ENCODE measurements around the gene PPP6R2.
A peak's percentile ranks its signal among the peaks of the same experiment; 100 is the strongest.

Gene PPP6R2

GRCh38 chr22:50481045-50481439, 137.9 kb downstream of the PPP6R2 start:
- Histone ChIP-seq H3K4me2 (ENCODE audit: low read length) (peak overlapping the region; percentile 46), H3K4me3 (ENCODE audit: low read length) (peak overlapping the region; percentile 30), H4K5ac (ENCODE audit: low read length) (no peak overlapping the region), H3K79me1 (ENCODE audit: low read length) (no peaks in the 10 kb centered on the region), H4K8ac (ENCODE audit: low read depth, low read length) (no peak overlapping the region), H3K56ac (ENCODE audit: low read length) (peak overlapping the region; percentile 89), H3K18ac (ENCODE audit: low read length) (peak overlapping the region; percentile 29), H3K36me3 (ENCODE audit: control insufficient read depth, insufficient read depth, low read length) (no peaks in the 10 kb centered on the region), H2BK15ac (replicated peaks; ENCODE audit: low read depth) (no peak overlapping the region), H2BK120ac (ENCODE audit: low read depth, low read length) (no peak overlapping the region), H3K23ac (ENCODE audit: low read length) (peak overlapping the region; percentile 98), H3K27ac (ENCODE audit: low read depth, low read length) (no peak overlapping the region), H3K4ac (ENCODE audit: low read depth, low read length) (no peak overlapping the region), H3K27me3 (ENCODE audit: insufficient read depth, low read length, poor library complexity) (no peaks in the 10 kb centered on the region), H2BK5ac (ENCODE audit: low read length) (no peak overlapping the region), H2AK5ac (ENCODE audit: low read length) (no peak overlapping the region), H3K4me1 (ENCODE audit: control insufficient read depth, low read depth, low read length) (no peaks in the 10 kb centered on the region), H3K79me2 (ENCODE audit: control insufficient read depth, insufficient read depth, low read length) (no peaks in the 10 kb centered on the region), H3K9ac (ENCODE audit: low read length) (peak overlapping the region; percentile 71)
- WGBS (ENCODE audit: extremely low coverage, insufficient coverage, low lambda C conversion rate) = no CpG with 5 or more reads among the region's 45 CpGs
- no peak for DNase-seq

- H3K56ac ChIP-seq (ENCODE audit: low read length) = peak within 1 kb of the TSS; percentile 91
- H3K36me3 ChIP-seq (ENCODE audit: control insufficient read depth, insufficient read depth, low read length) = no peaks in the 10 kb centered on the region
- H3K18ac ChIP-seq (ENCODE audit: low read length) = peak within 1 kb of the TSS; percentile 78
- H3K4me1 ChIP-seq (ENCODE audit: control insufficient read depth, low read depth, low read length) = no peaks in the 10 kb centered on the region
- no peak within 1 kb of the TSS for H2AK5ac ChIP-seq (ENCODE audit: low read length)
- H4K5ac ChIP-seq (ENCODE audit: low read length) = no peak within 1 kb of the TSS
- H3K27me3 ChIP-seq (ENCODE audit: insufficient read depth, low read length, poor library complexity) = no peaks in the 10 kb centered on the region
- peak within 1 kb of the TSS; percentile 98 for H3K23ac ChIP-seq (ENCODE audit: low read length)
- H3K79me1 ChIP-seq (ENCODE audit: low read length) = no peaks in the 10 kb centered on the region
- no peak within 1 kb of the TSS for H2BK15ac ChIP-seq (replicated peaks; ENCODE audit: low read depth)
- H3K9ac ChIP-seq (ENCODE audit: low read length) = peak within 1 kb of the TSS; percentile 82
- no CpG with 5 or more reads among the region's 70 CpGs for WGBS (ENCODE audit: extremely low coverage, insufficient coverage, low lambda C conversion rate)
- no peaks in the 10 kb centered on the region for H3K79me2 ChIP-seq (ENCODE audit: control insufficient read depth, insufficient read depth, low read length)
- peak within 1 kb of the TSS; percentile 30 for H3K4me3 ChIP-seq (ENCODE audit: low read length)
- no peak within 1 kb of the TSS for H4K8ac ChIP-seq (ENCODE audit: low read depth, low read length)
- no peak within 1 kb of the TSS for H2BK5ac ChIP-seq (ENCODE audit: low read length)
- H3K4me2 ChIP-seq (ENCODE audit: low read length) = peak within 1 kb of the TSS; percentile 57
- DNase-seq = peak; percentile 76
- H3K4ac ChIP-seq (ENCODE audit: low read depth, low read length) = peak within 1 kb of the TSS; percentile 56
- no peak within 1 kb of the TSS for H3K27ac ChIP-seq (ENCODE audit: low read depth, low read length)
- H2BK120ac ChIP-seq (ENCODE audit: low read depth, low read length) = no peak within 1 kb of the TSS
These were observed 138.4 kb downstream of the PPP6R2 start, which contains the start of gene ADM2 for GRCh38 chr22:50481440-50482106. Gene ADM2, plus strand, starts transcription at chr22:50481543. Its CDS starts 305 bp downstream, at chr22:50481848.

- H2BK15ac ChIP-seq (replicated peaks; ENCODE audit: low read depth) = no peak overlapping the region
- H3K4me3 ChIP-seq (ENCODE audit: low read length) = peak overlapping the region; percentile 4
- H3K9ac ChIP-seq (ENCODE audit: low read length) = peak overlapping the region; percentile 82
- DNase-seq = no peak
- H3K56ac ChIP-seq (ENCODE audit: low read length) = peak overlapping the region; percentile 91
- WGBS (ENCODE audit: extremely low coverage, insufficient coverage, low lambda C conversion rate) = no CpG with 5 or more reads among the region's 35 CpGs
- H4K5ac ChIP-seq (ENCODE audit: low read length) = no peak overlapping the region
- no peak overlapping the region for H2BK120ac ChIP-seq (ENCODE audit: low read depth, low read length)
- H4K8ac ChIP-seq (ENCODE audit: low read depth, low read length) = no peak overlapping the region
- peak overlapping the region; percentile 57 for H3K4me2 ChIP-seq (ENCODE audit: low read length)
- H3K79me2 ChIP-seq (ENCODE audit: control insufficient read depth, insufficient read depth, low read length) = no peaks in the 10 kb centered on the region
- H3K4ac ChIP-seq (ENCODE audit: low read depth, low read length) = peak overlapping the region; percentile 56
- no peaks in the 10 kb centered on the region for H3K79me1 ChIP-seq (ENCODE audit: low read length)
- no peak overlapping the region for H2BK5ac ChIP-seq (ENCODE audit: low read length)
- no peak overlapping the region for H3K27ac ChIP-seq (ENCODE audit: low read depth, low read length)
- no peak overlapping the region for H2AK5ac ChIP-seq (ENCODE audit: low read length)
- H3K4me1 ChIP-seq (ENCODE audit: control insufficient read depth, low read depth, low read length) = no peaks in the 10 kb centered on the region
- H3K36me3 ChIP-seq (ENCODE audit: control insufficient read depth, insufficient read depth, low read length) = no peaks in the 10 kb centered on the region
- H3K18ac ChIP-seq (ENCODE audit: low read length) = peak overlapping the region; percentile 78
- H3K23ac ChIP-seq (ENCODE audit: low read length) = peak overlapping the region; percentile 97
- no peaks in the 10 kb centered on the region for H3K27me3 ChIP-seq (ENCODE audit: insufficient read depth, low read length, poor library complexity)
These were observed 139.3 kb downstream of the PPP6R2 start for GRCh38 chr22:50482107-50483074.

GRCh38 chr22:50483106-50483505, 140.0 kb downstream of the PPP6R2 start:
- no peak overlapping the region for H2BK5ac ChIP-seq (ENCODE audit: low read length)
- no peak overlapping the region for H3K4me3 ChIP-seq (ENCODE audit: low read length)
- H4K8ac ChIP-seq (ENCODE audit: low read depth, low read length) = no peak overlapping the region
- no peak overlapping the region for H3K27ac ChIP-seq (ENCODE audit: low read depth, low read length)
- H3K4ac ChIP-seq (ENCODE audit: low read depth, low read length) = no peak overlapping the region
- H2BK120ac ChIP-seq (ENCODE audit: low read depth, low read length) = no peak overlapping the region
- no peaks in the 10 kb centered on the region for H3K4me1 ChIP-seq (ENCODE audit: control insufficient read depth, low read depth, low read length)
- H3K27me3 ChIP-seq (ENCODE audit: insufficient read depth, low read length, poor library complexity) = no peaks in the 10 kb centered on the region
- no peak overlapping the region for H3K9ac ChIP-seq (ENCODE audit: low read length)
- H2AK5ac ChIP-seq (ENCODE audit: low read length) = no peak overlapping the region
- no CpG with 5 or more reads among the region's 10 CpGs for WGBS (ENCODE audit: extremely low coverage, insufficient coverage, low lambda C conversion rate)
- no peaks in the 10 kb centered on the region for H3K36me3 ChIP-seq (ENCODE audit: control insufficient read depth, insufficient read depth, low read length)
- H4K5ac ChIP-seq (ENCODE audit: low read length) = no peak overlapping the region
- H2BK15ac ChIP-seq (replicated peaks; ENCODE audit: low read depth) = no peak overlapping the region
- no peaks in the 10 kb centered on the region for H3K79me2 ChIP-seq (ENCODE audit: control insufficient read depth, insufficient read depth, low read length)
- H3K18ac ChIP-seq (ENCODE audit: low read length) = no peak overlapping the region
- no peak overlapping the region for H3K4me2 ChIP-seq (ENCODE audit: low read length)
- H3K79me1 ChIP-seq (ENCODE audit: low read length) = no peaks in the 10 kb centered on the region
- H3K23ac ChIP-seq (ENCODE audit: low read length) = no peak overlapping the region
- DNase-seq = no peak
- H3K56ac ChIP-seq (ENCODE audit: low read length) = peak overlapping the region; percentile 10

GRCh38 chr22:50483556-50483955, 140.4 kb downstream of the PPP6R2 start:
- no peak overlapping the region for H4K5ac ChIP-seq (ENCODE audit: low read length)
- no peak for DNase-seq
- H3K27ac ChIP-seq (ENCODE audit: low read depth, low read length) = no peak overlapping the region
- no peak overlapping the region for H3K9ac ChIP-seq (ENCODE audit: low read length)
- no peaks in the 10 kb centered on the region for H3K36me3 ChIP-seq (ENCODE audit: control insufficient read depth, insufficient read depth, low read length)
- H3K4ac ChIP-seq (ENCODE audit: low read depth, low read length) = no peak overlapping the region
- H2AK5ac ChIP-seq (ENCODE audit: low read length) = no peak overlapping the region
- no peaks in the 10 kb centered on the region for H3K4me1 ChIP-seq (ENCODE audit: control insufficient read depth, low read depth, low read length)
- no peak overlapping the region for H2BK15ac ChIP-seq (replicated peaks; ENCODE audit: low read depth)
- no peak overlapping the region for H3K4me2 ChIP-seq (ENCODE audit: low read length)
- no peaks in the 10 kb centered on the region for H3K27me3 ChIP-seq (ENCODE audit: insufficient read depth, low read length, poor library complexity)
- no CpG with 5 or more reads among the region's 8 CpGs for WGBS (ENCODE audit: extremely low coverage, insufficient coverage, low lambda C conversion rate)
- no peak overlapping the region for H2BK120ac ChIP-seq (ENCODE audit: low read depth, low read length)
- H3K23ac ChIP-seq (ENCODE audit: low read length) = no peak overlapping the region
- no peak overlapping the region for H4K8ac ChIP-seq (ENCODE audit: low read depth, low read length)
- H3K18ac ChIP-seq (ENCODE audit: low read length) = no peak overlapping the region
- no peak overlapping the region for H3K56ac ChIP-seq (ENCODE audit: low read length)
- H2BK5ac ChIP-seq (ENCODE audit: low read length) = no peak overlapping the region
- no peaks in the 10 kb centered on the region for H3K79me1 ChIP-seq (ENCODE audit: low read length)
- H3K4me3 ChIP-seq (ENCODE audit: low read length) = no peak overlapping the region
- no peaks in the 10 kb centered on the region for H3K79me2 ChIP-seq (ENCODE audit: control insufficient read depth, insufficient read depth, low read length)

All from mesendoderm (in vitro differentiated cells).